ENCODE data around the gene MMP14. TPM values are rescaled to one million over a fixed set of nuclear protein-coding genes. Genes with fewer than 3 reads are reported as not detected.
"Not testable (repeated sequence)": the region's sequence is repeated elsewhere in the genome, so short reads cannot be mapped to it uniquely, and the experiment has no call there.

The MMP14 gene
- 100 to 1,000 TPM; 206 to 250 TPM for total RNA-seq
- polyA plus RNA-seq = 10 to 100 TPM; 29.8 to 99.2 TPM
- long read RNA-seq, donor 1, transcript MMP14-201 (10 exons, 3,732 nt) = major isoform, 5 of 15 reads
- long read RNA-seq, donor 1, partial matches to known transcripts = 9 of 15 reads
- long read RNA-seq, donor 1, other reads (novel, unspliced or antisense) = 1 of 15 reads
- long read RNA-seq, donor 2, transcript MMP14-201 (10 exons, 3,732 nt) = major isoform, 5 of 11 reads
- long read RNA-seq, donor 2, partial matches to known transcripts = 3 of 11 reads
- long read RNA-seq, donor 2, other reads (novel, unspliced or antisense) = 3 of 11 reads

DNA sequence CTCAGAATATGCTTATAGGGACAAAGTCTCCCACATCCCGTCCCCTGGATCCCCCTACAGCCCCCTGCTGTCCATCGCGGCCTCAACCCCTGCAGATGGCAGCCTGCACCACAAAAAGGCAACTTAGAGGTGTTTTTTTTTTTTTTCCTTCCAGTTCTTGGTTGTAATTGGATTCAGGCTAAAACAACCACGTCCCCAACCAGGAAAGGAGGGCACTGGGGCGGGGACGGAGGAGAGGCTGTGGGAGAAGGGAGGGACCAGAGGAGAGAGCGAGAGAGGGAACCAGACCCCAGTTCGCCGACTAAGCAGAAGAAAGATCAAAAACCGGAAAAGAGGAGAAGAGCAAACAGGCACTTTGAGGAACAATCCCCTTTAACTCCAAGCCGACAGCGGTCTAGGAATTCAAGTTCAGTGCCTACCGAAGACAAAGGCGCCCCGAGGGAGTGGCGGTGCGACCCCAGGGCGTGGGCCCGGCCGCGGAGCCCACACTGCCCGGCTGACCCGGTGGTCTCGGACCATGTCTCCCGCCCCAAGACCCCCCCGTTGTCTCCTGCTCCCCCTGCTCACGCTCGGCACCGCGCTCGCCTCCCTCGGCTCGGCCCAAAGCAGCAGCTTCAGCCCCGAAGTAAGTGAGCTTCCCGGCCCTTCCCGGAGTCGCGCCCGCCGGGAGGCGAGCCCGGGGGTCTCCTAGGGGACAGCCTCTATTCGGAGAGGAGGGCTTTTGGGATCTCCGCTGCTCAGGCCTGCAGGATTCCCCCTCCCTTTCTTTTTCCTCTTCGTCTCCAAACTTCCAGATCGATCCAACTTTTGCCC is at the start of gene MMP14:
TSS of gene MMP14 (plus strand) at position 285 of the 813 bp plus-strand sequence. CDS start at position 518, 233 bp downstream.
- intact Hi-C loops (cut with DNase I) = loop anchor here (1.0 to 10.0 kb wide), 3 partner anchors 15 to 68 kb away; no protein-coding TSS in a partner anchor
- H3K36me3 ChIP-seq (ENCODE audit: control insufficient read depth in 1 of 2, insufficient read depth in 2 of 2, low read length in 1 of 2) = no peaks in the 10 kb centered on the region
- peak within 1 kb of the TSS; percentile 88 to 92 for H3K4me3 ChIP-seq (ENCODE audit: low read length in 2 of 2)
- no peaks in the 10 kb centered on the region for H3K4me1 ChIP-seq (ENCODE audit: control insufficient read depth in 1 of 2, insufficient read depth in 2 of 2, low read length in 2 of 2)
- no peaks in the 10 kb centered on the region for H3K27me3 ChIP-seq (ENCODE audit: control insufficient read depth in 1 of 2, insufficient read depth in 2 of 2, low read length in 1 of 2)
- ATAC-seq (ENCODE audit: low FRiP score) (peak; percentile 90), DNase-seq (peak; percentile 90 to 93)
- 0 to 1% methylated on average over 45 to 46 of the region's 46 CpGs for WGBS, 2 donors
- no peaks in the 10 kb centered on the region for H3K9me3 ChIP-seq (ENCODE audit: control insufficient read depth, low read length)
- H3K27ac ChIP-seq (ENCODE audit: low read depth in 1 of 2, low read length in 2 of 2) = peak within 1 kb of the TSS; percentile 83 to 99

DNA sequence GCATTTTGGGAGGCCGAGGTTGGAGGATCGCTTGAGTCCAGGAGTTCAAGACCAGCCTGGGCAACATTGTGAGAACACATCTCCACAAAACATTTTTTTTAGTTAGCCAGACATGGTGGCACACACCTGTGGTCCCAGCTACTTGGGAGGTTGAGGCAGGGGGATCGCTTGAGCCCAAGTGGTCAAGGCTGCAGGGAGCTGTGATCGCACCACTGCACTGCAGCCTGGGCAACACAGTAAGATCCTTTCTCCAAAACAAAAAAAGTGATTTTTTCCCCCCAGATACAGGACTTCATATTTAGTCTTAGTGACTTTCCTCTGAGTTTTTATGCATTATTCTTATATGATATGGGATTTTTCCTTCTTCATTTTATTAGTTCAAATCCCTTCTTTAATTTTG is 49.7 kb upstream of the MMP14 start:
- Histone ChIP-seq H3K27ac (ENCODE audit: low read depth in 1 of 2, low read length in 2 of 2) (no peak overlapping the region), H3K4me3 (ENCODE audit: low read length in 2 of 2) (no peak overlapping the region), H3K27me3 (ENCODE audit: control insufficient read depth in 1 of 2, insufficient read depth in 2 of 2, low read length in 1 of 2) (no peaks in the 10 kb centered on the region), H3K36me3 (ENCODE audit: control insufficient read depth in 1 of 2, insufficient read depth in 2 of 2, low read length in 1 of 2) (no peaks in the 10 kb centered on the region), H3K9me3 (ENCODE audit: control insufficient read depth, low read length) (no peaks in the 10 kb centered on the region), H3K4me1 (ENCODE audit: control insufficient read depth in 1 of 2, insufficient read depth in 2 of 2, low read length in 2 of 2) (no peaks in the 10 kb centered on the region)
- ATAC-seq (ENCODE audit: low FRiP score) = no peak
- WGBS, 2 donors = 94 to 96% methylated on average over 4 of the region's 4 CpGs
- DNase-seq = no peak
- intact Hi-C loops (cut with DNase I) = no loop called here

- no peak overlapping the region for H3K4me3 ChIP-seq (ENCODE audit: low read length in 2 of 2)
- no peaks in the 10 kb centered on the region for H3K27me3 ChIP-seq (ENCODE audit: control insufficient read depth in 1 of 2, insufficient read depth in 2 of 2, low read length in 1 of 2)
- ATAC-seq (ENCODE audit: low FRiP score) (no peak), DNase-seq (no peak)
- H3K4me1 ChIP-seq (ENCODE audit: control insufficient read depth in 1 of 2, insufficient read depth in 2 of 2, low read length in 2 of 2) = no peaks in the 10 kb centered on the region
- H3K36me3 ChIP-seq (ENCODE audit: control insufficient read depth in 1 of 2, insufficient read depth in 2 of 2, low read length in 1 of 2) = no peaks in the 10 kb centered on the region
- intact Hi-C loops (cut with DNase I) = no loop called here
- H3K27ac ChIP-seq (ENCODE audit: low read depth in 1 of 2, low read length in 2 of 2) = no peak overlapping the region
- WGBS, 2 donors = 48 to 52% methylated on average over 3 of the region's 3 CpGs
- H3K9me3 ChIP-seq (ENCODE audit: control insufficient read depth, low read length) = no peaks in the 10 kb centered on the region
These were observed 45.1 kb upstream of the MMP14 start for GRCh38 chr14:22791301-22791700.

GRCh38 chr14:22792158-22792557 is 44.2 kb upstream of the MMP14 start:
- Histone ChIP-seq H3K27ac (ENCODE audit: low read depth in 1 of 2, low read length in 2 of 2) (no peak overlapping the region), H3K36me3 (ENCODE audit: control insufficient read depth in 1 of 2, insufficient read depth in 2 of 2, low read length in 1 of 2) (no peaks in the 10 kb centered on the region)
- 95 to 98% methylated on average over 2 of the region's 2 CpGs for WGBS, 2 donors

GRCh38 chr14:22793550-22793949 is 42.8 kb upstream of the MMP14 start:
- not testable (repeated sequence) for H3K4me3 ChIP-seq (ENCODE audit: low read length in 2 of 2)

More at GRCh38 chr14:22792158-22792557, 44.2 kb upstream of the MMP14 start:
- DNase-seq (no peak), ATAC-seq (ENCODE audit: low FRiP score) (no peak)
- H3K4me3 ChIP-seq (ENCODE audit: low read length in 2 of 2) = no peak overlapping the region
- H3K4me1 ChIP-seq (ENCODE audit: control insufficient read depth in 1 of 2, insufficient read depth in 2 of 2, low read length in 2 of 2) = no peaks in the 10 kb centered on the region
- intact Hi-C loops (cut with DNase I) = no loop called here
- H3K27me3 ChIP-seq (ENCODE audit: control insufficient read depth in 1 of 2, insufficient read depth in 2 of 2, low read length in 1 of 2) = no peaks in the 10 kb centered on the region
- no peaks in the 10 kb centered on the region for H3K9me3 ChIP-seq (ENCODE audit: control insufficient read depth, low read length)

GRCh38 chr14:22793976-22794375 is 42.4 kb upstream of the MMP14 start:
- no peak for DNase-seq
- Histone ChIP-seq H3K4me1 (ENCODE audit: control insufficient read depth in 1 of 2, insufficient read depth in 2 of 2, low read length in 2 of 2) (no peaks in the 10 kb centered on the region), H3K9me3 (ENCODE audit: control insufficient read depth, low read length) (no peaks in the 10 kb centered on the region), H3K36me3 (ENCODE audit: control insufficient read depth in 1 of 2, insufficient read depth in 2 of 2, low read length in 1 of 2) (no peaks in the 10 kb centered on the region), H3K27ac (ENCODE audit: low read depth in 1 of 2, low read length in 2 of 2) (no peak overlapping the region), H3K4me3 (ENCODE audit: low read length in 2 of 2) (no peak overlapping the region), H3K27me3 (ENCODE audit: control insufficient read depth in 1 of 2, insufficient read depth in 2 of 2, low read length in 1 of 2) (no peaks in the 10 kb centered on the region)
- intact Hi-C loops (cut with DNase I) = no loop called here
- WGBS, 2 donors = 76 to 84% methylated on average over 5 of the region's 5 CpGs
- no peak for ATAC-seq (ENCODE audit: low FRiP score)

More at GRCh38 chr14:22793550-22793949, 42.8 kb upstream of the MMP14 start:
- ATAC-seq (ENCODE audit: low FRiP score); H3K36me3 ChIP-seq (ENCODE audit: control insufficient read depth in 1 of 2, insufficient read depth in 2 of 2, low read length in 1 of 2); H3K27ac ChIP-seq (ENCODE audit: low read depth in 1 of 2, low read length in 2 of 2); H3K4me1 ChIP-seq (ENCODE audit: control insufficient read depth in 1 of 2, insufficient read depth in 2 of 2, low read length in 2 of 2); H3K9me3 ChIP-seq (ENCODE audit: control insufficient read depth, low read length); intact Hi-C loops (cut with DNase I); H3K27me3 ChIP-seq (ENCODE audit: control insufficient read depth in 1 of 2, insufficient read depth in 2 of 2, low read length in 1 of 2); DNase-seq: not testable (repeated sequence)
- 83% methylated on average over 5 of the region's 5 CpGs for WGBS, 2 donors

GRCh38 chr14:22794551-22794951 is 41.8 kb upstream of the MMP14 start:
- Histone ChIP-seq H3K27me3 (ENCODE audit: control insufficient read depth in 1 of 2, insufficient read depth in 2 of 2, low read length in 1 of 2) (no peaks in the 10 kb centered on the region), H3K4me1 (ENCODE audit: control insufficient read depth in 1 of 2, insufficient read depth in 2 of 2, low read length in 2 of 2) (no peaks in the 10 kb centered on the region), H3K36me3 (ENCODE audit: control insufficient read depth in 1 of 2, insufficient read depth in 2 of 2, low read length in 1 of 2) (no peaks in the 10 kb centered on the region), H3K27ac (ENCODE audit: low read depth in 1 of 2, low read length in 2 of 2) (no peak overlapping the region), H3K9me3 (ENCODE audit: control insufficient read depth, low read length) (no peaks in the 10 kb centered on the region), H3K4me3 (ENCODE audit: low read length in 2 of 2) (no peak overlapping the region)
- DNase-seq (no peak), ATAC-seq (ENCODE audit: low FRiP score) (no peak)
- intact Hi-C loops (cut with DNase I) = no loop called here
- WGBS, 2 donors = 88 to 90% methylated on average over 7 of the region's 7 CpGs

GRCh38 chr14:22796087-22796707 is 40.2 kb upstream of the MMP14 start:
- Histone ChIP-seq H3K27ac (ENCODE audit: low read depth in 1 of 2, low read length in 2 of 2) (no peak overlapping the region), H3K4me3 (ENCODE audit: low read length in 2 of 2) (no peak overlapping the region), H3K36me3 (ENCODE audit: control insufficient read depth in 1 of 2, insufficient read depth in 2 of 2, low read length in 1 of 2) (no peaks in the 10 kb centered on the region), H3K4me1 (ENCODE audit: control insufficient read depth in 1 of 2, insufficient read depth in 2 of 2, low read length in 2 of 2) (no peaks in the 10 kb centered on the region), H3K27me3 (ENCODE audit: control insufficient read depth in 1 of 2, insufficient read depth in 2 of 2, low read length in 1 of 2) (no peaks in the 10 kb centered on the region), H3K9me3 (ENCODE audit: control insufficient read depth, low read length) (no peaks in the 10 kb centered on the region)
- ATAC-seq (ENCODE audit: low FRiP score) (no peak), DNase-seq (no peak)
- intact Hi-C loops (cut with DNase I) = no loop called here
- 61 to 75% methylated on average over 5 of the region's 5 CpGs for WGBS, 2 donors
